Liver (tissue), 3 donors: ENCODE measurements around the gene CARD16.

Experiments
- JUND ChIP-seq, 2 donors: IDR thresholded peaks; 2 replicates each; pipeline ENCODE4 v1.6.1; 2016; ENCODE audit warnings: antibody characterized with exemption in 2 of 2
- MAX ChIP-seq: IDR thresholded peaks from 2 replicates; pipeline ENCODE4 v1.6.1; 2016; ENCODE audit warnings: antibody characterized with exemption
- NR2F2 ChIP-seq: IDR thresholded peaks from 2 replicates; pipeline ENCODE4 v1.6.1; 2016; ENCODE audit warnings: antibody characterized with exemption
- RAD21 ChIP-seq, 2 donors: IDR thresholded peaks; 2 replicates each; pipeline ENCODE4 v1.6.1; 2016; ENCODE audit warnings: antibody characterized with exemption in 2 of 2, mild to moderate bottlenecking in 2 of 2
- RXRA ChIP-seq, 2 donors: IDR thresholded peaks; 2 replicates each; pipeline ENCODE4 v1.6.1; 2017 to 2018; ENCODE audit warnings: antibody characterized with exemption in 2 of 2, mild to moderate bottlenecking in 1 of 2
- YY1 ChIP-seq: IDR thresholded peaks from 2 replicates; pipeline ENCODE4 v1.6.1; 2016; ENCODE audit warnings: antibody characterized with exemption, mild to moderate bottlenecking
- TF ChIP-seq, protein P1 (sequence below): fragments of 150-350 bp; IDR thresholded peaks from 2 replicates; pipeline ENCODE4 v1.5.1; 2017; ENCODE audit warnings: improper control_type of control experiment, low read depth, low read length; ENCODE audit not compliant: missing input control
- donor health status: healthy.
- donor health status: healthy.

DNA sequence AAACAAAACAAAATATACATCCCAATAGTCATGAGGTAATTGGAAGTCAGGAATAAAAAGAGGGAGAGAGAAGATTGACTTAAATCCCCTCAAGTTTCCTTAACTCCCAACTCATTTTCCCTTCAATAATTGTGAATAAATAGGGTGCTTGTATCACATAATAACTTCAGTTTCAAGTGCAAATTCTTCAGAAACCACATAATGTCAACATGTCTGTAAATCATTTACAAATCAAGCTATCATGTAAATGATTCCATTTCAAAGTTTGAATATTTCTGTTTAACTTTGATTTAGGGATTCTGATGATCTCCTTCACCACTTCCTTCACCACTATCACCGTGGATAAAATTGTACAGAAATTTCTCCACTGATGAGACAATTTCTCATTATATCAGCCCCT lies 45.4 kb downstream of the CARD16 start:
- TF ChIP-seq, protein P1, sequence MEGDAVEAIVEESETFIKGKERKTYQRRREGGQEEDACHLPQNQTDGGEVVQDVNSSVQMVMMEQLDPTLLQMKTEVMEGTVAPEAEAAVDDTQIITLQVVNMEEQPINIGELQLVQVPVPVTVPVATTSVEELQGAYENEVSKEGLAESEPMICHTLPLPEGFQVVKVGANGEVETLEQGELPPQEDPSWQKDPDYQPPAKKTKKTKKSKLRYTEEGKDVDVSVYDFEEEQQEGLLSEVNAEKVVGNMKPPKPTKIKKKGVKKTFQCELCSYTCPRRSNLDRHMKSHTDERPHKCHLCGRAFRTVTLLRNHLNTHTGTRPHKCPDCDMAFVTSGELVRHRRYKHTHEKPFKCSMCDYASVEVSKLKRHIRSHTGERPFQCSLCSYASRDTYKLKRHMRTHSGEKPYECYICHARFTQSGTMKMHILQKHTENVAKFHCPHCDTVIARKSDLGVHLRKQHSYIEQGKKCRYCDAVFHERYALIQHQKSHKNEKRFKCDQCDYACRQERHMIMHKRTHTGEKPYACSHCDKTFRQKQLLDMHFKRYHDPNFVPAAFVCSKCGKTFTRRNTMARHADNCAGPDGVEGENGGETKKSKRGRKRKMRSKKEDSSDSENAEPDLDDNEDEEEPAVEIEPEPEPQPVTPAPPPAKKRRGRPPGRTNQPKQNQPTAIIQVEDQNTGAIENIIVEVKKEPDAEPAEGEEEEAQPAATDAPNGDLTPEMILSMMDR, result no peak
- TF ChIP-seq RXRA (IDR thresholded peaks at IDR 0.05), result no peak
- TF ChIP-seq YY1, result no peak
- TF ChIP-seq NR2F2, result no peak
- no peak for TF ChIP-seq MAX
- TF ChIP-seq JUND (IDR thresholded peaks at IDR 0.05), result no peak
- no peak for TF ChIP-seq RAD21 (IDR thresholded peaks at IDR 0.05)
